Progenitor cell of endocrine pancreas (in vitro differentiated cells): ENCODE measurements around the gene NETO2. TPM values are rescaled to one million over a fixed set of nuclear protein-coding genes. Genes with fewer than 3 reads are reported as not detected.

ENCODE experiments used
- DNase-seq: peaks from one replicate; pipeline ENCODE4 v3.0.0; 2021; ENCODE audit warnings: low spot score; ENCODE audit not compliant: unreplicated experiment
- H3K27ac Mint-ChIP-seq: 2 replicates; pipeline ENCODE4 v1.8.0; 2021; ENCODE audit warnings: mild to moderate bottlenecking, moderate library complexity, mixed read lengths
- H3K27me3 Mint-ChIP-seq: 2 replicates; pipeline ENCODE4 v1.8.0; 2021; ENCODE audit warnings: mixed read lengths
- H3K36me3 Mint-ChIP-seq: 2 replicates; pipeline ENCODE4 v1.8.0; 2022; ENCODE audit warnings: mixed read lengths; ENCODE audit not compliant: insufficient read depth
- H3K4me1 Mint-ChIP-seq: 2 replicates; pipeline ENCODE4 v1.8.0; 2021; ENCODE audit warnings: low read depth, mixed read lengths
- H3K4me3 Mint-ChIP-seq: 2 replicates; pipeline ENCODE4 v1.8.0; 2021; ENCODE audit warnings: low read depth, mild to moderate bottlenecking, moderate library complexity, mixed read lengths
- H3K9me3 Mint-ChIP-seq: 2 replicates; pipeline ENCODE4 v1.8.0; 2021; ENCODE audit warnings: low read depth, mixed read lengths
- CTCF ChIP-seq: fragments of 200-600 bp; sonication (generic); IDR thresholded peaks from one replicate; pipeline ENCODE4 v1.5.0; 2021; ENCODE audit warnings: antibody characterized with exemption, mild to moderate bottlenecking; ENCODE audit not compliant: unreplicated experiment
- total RNA-seq: library from RNA; stranded (reverse); gene quantifications from 2 replicates; pipeline ENCODE4 v1.2.1, GENCODE V29; 2021

The NETO2 gene
- total RNA-seq, 1 donor from 2014 or later: 55.2 TPM

GRCh38 chr16:47037746-47038458 lies 105.8 kb downstream of the NETO2 start:
- peaks cover 27% of the 10 kb centered on the region for H3K27me3 Mint-ChIP-seq
- no peaks in the 10 kb centered on the region for H3K9me3 Mint-ChIP-seq
- DNase-seq: peak; percentile 96
- TF ChIP-seq CTCF: peak; percentile 91
- H3K4me1 Mint-ChIP-seq: no peaks in the 10 kb centered on the region
- H3K36me3 Mint-ChIP-seq: no peaks in the 10 kb centered on the region
- peak overlapping the region; percentile 72 for H3K4me3 Mint-ChIP-seq
- no peak overlapping the region for H3K27ac Mint-ChIP-seq

- Mint-ChIP-seq H3K36me3 (no peaks in the 10 kb centered on the region), H3K4me1 (no peaks in the 10 kb centered on the region), H3K27ac (no peak overlapping the region), H3K9me3 (no peaks in the 10 kb centered on the region), H3K27me3 (peaks cover 27% of the 10 kb centered on the region), H3K4me3 (peak overlapping the region; percentile 72)
- TF ChIP-seq CTCF: no peak
- no peak for DNase-seq
Measured at GRCh38 chr16:47037396-47037745, 106.4 kb downstream of the NETO2 start.

GRCh38 chr16:47036201-47036600 lies 107.5 kb downstream of the NETO2 start:
- no peak for DNase-seq
- no peak for TF ChIP-seq CTCF
- Mint-ChIP-seq H3K4me1 (no peaks in the 10 kb centered on the region), H3K27ac (no peak overlapping the region), H3K4me3 (peak overlapping the region; percentile 59), H3K36me3 (no peaks in the 10 kb centered on the region), H3K9me3 (no peaks in the 10 kb centered on the region), H3K27me3 (peaks cover 27% of the 10 kb centered on the region)

GRCh38 chr16:47035436-47035835 lies 108.3 kb downstream of the NETO2 start:
- no peak for TF ChIP-seq CTCF
- Mint-ChIP-seq H3K27ac (no peak overlapping the region), H3K36me3 (no peaks in the 10 kb centered on the region), H3K4me3 (no peak overlapping the region), H3K4me1 (no peaks in the 10 kb centered on the region), H3K9me3 (no peaks in the 10 kb centered on the region), H3K27me3 (peaks cover 27% of the 10 kb centered on the region)
- DNase-seq: no peak

GRCh38 chr16:47034455-47034854 lies 109.3 kb downstream of the NETO2 start:
- Mint-ChIP-seq H3K4me1 (no peaks in the 10 kb centered on the region), H3K27me3 (peaks cover 22% of the 10 kb centered on the region), H3K9me3 (no peaks in the 10 kb centered on the region), H3K27ac (no peak overlapping the region), H3K36me3 (no peaks in the 10 kb centered on the region), H3K4me3 (no peak overlapping the region)
- TF ChIP-seq CTCF: no peak
- DNase-seq: no peak
